Hepatocyte (in vitro differentiated cells): ENCODE data around the gene LCLAT1. TPM values are rescaled to one million over a fixed set of nuclear protein-coding genes. Genes with fewer than 3 reads are reported as not detected.

Experiments used
- DNase-seq: peaks from one replicate; pipeline ENCODE4 v3.0.0-alpha.2; 2016; ENCODE audit warnings: low spot score
- H2AFZ ChIP-seq: fragments of 200-600 bp; sonication (generic); 2 replicates; pipeline ENCODE4 v1.6.0; 2016; ENCODE audit warnings: antibody characterized with exemption, mild to moderate bottlenecking
- H3K27ac ChIP-seq: fragments of 200-600 bp; sonication (generic); 2 replicates; pipeline ENCODE4 v1.5.1; 2016; ENCODE audit warnings: mild to moderate bottlenecking
- H3K27me3 ChIP-seq: fragments of 200-600 bp; sonication (generic); 2 replicates; pipeline ENCODE4 v1.6.1; 2016
- H3K36me3 ChIP-seq: fragments of 200-600 bp; sonication (generic); replicated peaks from 2 replicates; pipeline ENCODE4 v1.5.1; 2016; ENCODE audit warnings: low read depth; ENCODE audit not compliant: insufficient read depth
- H3K4me1 ChIP-seq: fragments of 200-600 bp; sonication (generic); 2 replicates; pipeline ENCODE4 v1.5.1; 2016; ENCODE audit warnings: mild to moderate bottlenecking, moderate library complexity; ENCODE audit not compliant: insufficient read depth
- H3K4me2 ChIP-seq: fragments of 200-600 bp; sonication (generic); 2 replicates; pipeline ENCODE4 v1.6.0; 2016
- H3K4me3 ChIP-seq: fragments of 200-600 bp; sonication (generic); 2 replicates; pipeline ENCODE4 v1.5.1; 2016; ENCODE audit warnings: mild to moderate bottlenecking
- H3K79me2 ChIP-seq: fragments of 200-600 bp; sonication (generic); 2 replicates; pipeline ENCODE4 v1.6.0; 2017; ENCODE audit warnings: mild to moderate bottlenecking
- H3K9me2 ChIP-seq: fragments of 200-600 bp; sonication (generic); replicated peaks from 2 replicates; pipeline ENCODE4 v1.6.0; 2017; ENCODE audit warnings: mild to moderate bottlenecking; ENCODE audit not compliant: insufficient read depth
- H3K9me3 ChIP-seq: fragments of 200-600 bp; sonication (generic); 2 replicates; pipeline ENCODE4 v1.5.1; 2016; ENCODE audit warnings: low read depth, mild to moderate bottlenecking
- H4K20me1 ChIP-seq: fragments of 200-600 bp; sonication (generic); 2 replicates; pipeline ENCODE4 v1.6.0; 2016; ENCODE audit warnings: mild to moderate bottlenecking; ENCODE audit not compliant: insufficient read depth, poor library complexity, severe bottlenecking
- EZH2 ChIP-seq: fragments of 200-600 bp; sonication (generic); IDR thresholded peaks from 2 replicates; pipeline ENCODE4 v1.6.1; 2016; ENCODE audit warnings: antibody characterized with exemption, mild to moderate bottlenecking, borderline replicate concordance
- EZH2phosphoT487 ChIP-seq: fragments of 200-600 bp; sonication (generic); IDR thresholded peaks from one replicate; pipeline ENCODE4 v1.6.1; 2018; ENCODE audit warnings: antibody characterized with exemption, mild to moderate bottlenecking, low read depth, moderate library complexity; ENCODE audit not compliant: unreplicated experiment, severe bottlenecking
- WGBS: methylation state at CpG from one replicate; pipeline ENCODE4 v1.1.6; 2016; ENCODE audit warnings: low lambda C conversion rate; ENCODE audit errors: missing lambda C conversion rate; 5-methylcytosine and 5-hydroxymethylcytosine counted together
- polyA plus RNA-seq: library from polyadenylated mRNA; unstranded; fragments of >200 nt; fragmentation: Nextera tagmentation; extraction: Ambion mirVana; gene quantifications from 2 replicates; pipeline ENCODE4 v1.2.1, GENCODE V29; 2016
- total RNA-seq: library from RNA; depleted of rRNA; stranded (reverse); fragments of >200 nt; gene quantifications from 2 replicates; pipeline ENCODE4 v1.2.3, GENCODE V29; 2014
- TF ChIP-seq, protein P1 (sequence below): fragments of 200-600 bp; sonication (generic); IDR thresholded peaks from 2 replicates; pipeline ENCODE4 v1.5.1; 2016; ENCODE audit warnings: antibody characterized with exemption, mild to moderate bottlenecking; ENCODE audit not compliant: poor library complexity

The LCLAT1 gene
- total and polyA plus RNA-seq, 2 experiments from 2014 or later: 10.1 to 15.4 TPM

DNA sequence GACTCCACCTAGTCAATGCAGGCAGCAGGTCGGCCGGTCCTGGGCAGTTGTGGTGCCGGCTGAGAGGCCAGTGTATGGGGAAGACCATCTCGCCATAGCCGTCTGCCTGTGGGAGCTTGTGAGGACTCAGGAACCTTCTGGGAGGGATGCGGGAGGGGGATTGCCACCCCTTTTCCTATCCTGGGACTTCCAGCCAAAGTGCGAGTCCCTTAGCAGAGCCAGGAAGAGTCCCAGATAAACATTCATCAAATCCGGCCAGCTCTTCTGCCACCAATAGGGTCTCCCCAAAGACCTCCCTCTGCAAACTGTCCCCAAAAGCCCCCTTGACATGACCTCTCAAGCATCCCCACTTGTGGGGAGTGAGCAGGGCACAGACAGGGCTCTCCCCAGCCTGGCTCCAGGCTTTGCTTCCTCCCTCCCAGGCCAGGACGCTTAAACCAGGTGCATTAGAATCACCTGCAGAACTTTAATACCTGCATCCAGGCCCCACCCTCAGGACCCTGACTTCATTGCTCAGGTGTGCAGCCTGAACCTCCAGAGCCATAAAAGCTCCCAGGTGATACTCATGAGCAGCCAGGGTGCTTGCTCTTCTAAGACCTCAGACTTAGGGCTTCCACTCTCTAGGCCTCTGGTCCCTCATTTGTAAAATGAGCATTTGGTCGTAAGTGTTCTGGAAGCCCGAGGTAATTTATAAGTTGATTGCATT lies 200.9 kb downstream of the LCLAT1 start:
- no peak for DNase-seq
- H3K9me2 ChIP-seq: no peaks in the 10 kb centered on the region
- no peak overlapping the region for H3K4me2 ChIP-seq
- H3K27me3 ChIP-seq: no peaks in the 10 kb centered on the region
- no peaks in the 10 kb centered on the region for H3K9me3 ChIP-seq
- H3K79me2 ChIP-seq: no peaks in the 10 kb centered on the region
- WGBS: 90% methylated on average over 11 of the region's 11 CpGs
- no peak overlapping the region for H2AFZ ChIP-seq
- no peak for TF ChIP-seq EZH2phosphoT487
- no peak for TF ChIP-seq EZH2
- TF ChIP-seq, protein P1, sequence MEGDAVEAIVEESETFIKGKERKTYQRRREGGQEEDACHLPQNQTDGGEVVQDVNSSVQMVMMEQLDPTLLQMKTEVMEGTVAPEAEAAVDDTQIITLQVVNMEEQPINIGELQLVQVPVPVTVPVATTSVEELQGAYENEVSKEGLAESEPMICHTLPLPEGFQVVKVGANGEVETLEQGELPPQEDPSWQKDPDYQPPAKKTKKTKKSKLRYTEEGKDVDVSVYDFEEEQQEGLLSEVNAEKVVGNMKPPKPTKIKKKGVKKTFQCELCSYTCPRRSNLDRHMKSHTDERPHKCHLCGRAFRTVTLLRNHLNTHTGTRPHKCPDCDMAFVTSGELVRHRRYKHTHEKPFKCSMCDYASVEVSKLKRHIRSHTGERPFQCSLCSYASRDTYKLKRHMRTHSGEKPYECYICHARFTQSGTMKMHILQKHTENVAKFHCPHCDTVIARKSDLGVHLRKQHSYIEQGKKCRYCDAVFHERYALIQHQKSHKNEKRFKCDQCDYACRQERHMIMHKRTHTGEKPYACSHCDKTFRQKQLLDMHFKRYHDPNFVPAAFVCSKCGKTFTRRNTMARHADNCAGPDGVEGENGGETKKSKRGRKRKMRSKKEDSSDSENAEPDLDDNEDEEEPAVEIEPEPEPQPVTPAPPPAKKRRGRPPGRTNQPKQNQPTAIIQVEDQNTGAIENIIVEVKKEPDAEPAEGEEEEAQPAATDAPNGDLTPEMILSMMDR: no peak
- H3K36me3 ChIP-seq: no peaks in the 10 kb centered on the region
- no peaks in the 10 kb centered on the region for H4K20me1 ChIP-seq
- no peak overlapping the region for H3K4me3 ChIP-seq
- peaks cover 3% of the 10 kb centered on the region for H3K4me1 ChIP-seq
- H3K27ac ChIP-seq: no peak overlapping the region

DNA sequence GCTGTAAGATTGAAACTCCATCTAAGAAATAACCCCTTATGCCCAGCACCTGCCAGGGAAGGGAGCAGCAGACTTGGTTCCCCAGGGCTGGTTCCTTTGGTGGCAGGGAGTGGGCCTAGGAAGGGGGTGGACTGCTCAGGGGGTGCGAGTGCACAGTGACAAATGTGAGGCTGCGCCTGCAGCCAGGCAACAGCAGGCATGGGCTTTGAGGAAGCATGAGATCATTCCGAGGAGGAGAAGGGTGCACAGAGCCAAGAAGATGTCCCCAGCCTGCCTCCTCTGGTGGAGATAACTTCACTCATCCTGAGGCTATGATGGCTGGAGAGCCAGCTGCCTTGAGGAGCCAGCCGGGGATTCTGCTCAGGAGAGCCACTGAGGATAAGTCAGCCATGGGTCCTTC lies 202.2 kb downstream of the LCLAT1 start:
- WGBS: 54% methylated on average over 3 of the region's 4 CpGs
- TF ChIP-seq EZH2 (no peak), EZH2phosphoT487 (no peak)
- TF ChIP-seq, protein P1: no peak

DNA sequence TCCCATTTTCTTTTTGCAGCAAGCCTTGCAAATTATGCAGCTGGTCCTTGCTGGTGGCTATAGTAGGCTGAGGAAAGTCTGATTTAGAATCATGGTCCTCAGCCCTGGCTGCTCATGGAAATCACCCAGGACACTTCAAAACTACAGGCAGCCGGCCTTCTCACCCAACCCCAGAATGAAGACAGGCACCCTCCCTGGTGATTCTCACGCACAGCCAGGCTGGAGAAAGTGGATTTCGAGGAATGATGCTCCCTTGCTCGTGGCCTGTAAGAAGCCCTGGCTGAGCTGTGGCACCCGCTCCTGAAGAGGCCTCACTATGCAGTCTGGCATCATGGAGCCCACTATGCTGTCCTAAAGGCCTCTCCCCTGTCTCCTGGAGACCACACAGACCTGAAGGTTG lies 202.8 kb downstream of the LCLAT1 start:
- no peaks in the 10 kb centered on the region for H3K79me2 ChIP-seq
- no peaks in the 10 kb centered on the region for H4K20me1 ChIP-seq
- H3K4me1 ChIP-seq: no peaks in the 10 kb centered on the region
- no peak overlapping the region for H3K4me3 ChIP-seq
- H3K9me3 ChIP-seq: no peaks in the 10 kb centered on the region
- H3K9me2 ChIP-seq: no peaks in the 10 kb centered on the region
- H3K36me3 ChIP-seq: no peaks in the 10 kb centered on the region
- TF ChIP-seq EZH2 (no peak), EZH2phosphoT487 (no peak)
- TF ChIP-seq, protein P1: no peak
- H3K27me3 ChIP-seq: no peaks in the 10 kb centered on the region
- no peak for DNase-seq
- 77% methylated on average over 5 of the region's 5 CpGs for WGBS
- H3K4me2 ChIP-seq: no peak overlapping the region
- H2AFZ ChIP-seq: no peak overlapping the region
- no peak overlapping the region for H3K27ac ChIP-seq

More for the DNA sequence above, 202.2 kb downstream of the LCLAT1 start:
- Histone ChIP-seq H4K20me1 (no peaks in the 10 kb centered on the region), H3K9me3 (no peaks in the 10 kb centered on the region), H3K79me2 (no peaks in the 10 kb centered on the region), H3K4me2 (no peak overlapping the region), H3K9me2 (no peaks in the 10 kb centered on the region), H3K27me3 (no peaks in the 10 kb centered on the region), H3K4me1 (no peaks in the 10 kb centered on the region), H2AFZ (no peak overlapping the region), H3K27ac (no peak overlapping the region), H3K36me3 (no peaks in the 10 kb centered on the region), H3K4me3 (no peak overlapping the region)
- no peak for DNase-seq
